Activated T-cell treated with anti-CD3 and anti-CD28 coated beads, Interleukin-2, amount 50 U/mL, for 4 hours (primary cell): ENCODE data around the gene IGF1. TPM values are rescaled to one million over a fixed set of nuclear protein-coding genes. Genes with fewer than 3 reads are reported as not detected.

Experiments used
- ATAC-seq, 2 donors: fragments of 200-7000 bp; cut with Tn5 transposase; one replicate each; pipeline ENCODE4 v1.10.0; 2021
- DNase-seq: peaks from one replicate; pipeline ENCODE4 v3.0.0-alpha.2; 2020
- H3K27me3 Mint-ChIP-seq: one replicate; pipeline ENCODE4 v1.8.0; 2021; ENCODE audit warnings: low read depth, mixed read lengths
- H3K36me3 Mint-ChIP-seq: one replicate; pipeline ENCODE4 v1.8.0; 2022; ENCODE audit warnings: mixed read lengths; ENCODE audit not compliant: insufficient read depth
- H3K4me1 Mint-ChIP-seq: one replicate; pipeline ENCODE4 v1.8.0; 2021; ENCODE audit warnings: low read depth, mixed read lengths
- H3K4me3 Mint-ChIP-seq: one replicate; pipeline ENCODE4 v1.8.0; 2021; ENCODE audit warnings: mild to moderate bottlenecking, moderate library complexity, mixed read lengths
- H3K9me3 Mint-ChIP-seq: one replicate; pipeline ENCODE4 v1.8.0; 2021; ENCODE audit warnings: mixed read lengths
- total RNA-seq, 3 donors: library from RNA; stranded (reverse); gene quantifications; one replicate each; pipeline ENCODE4 v1.2.1, GENCODE V29; 2021

Gene IGF1
- total RNA-seq, 3 donors from 2014 or later = 0.33 to 0.51 (median 0.50) TPM

DNA sequence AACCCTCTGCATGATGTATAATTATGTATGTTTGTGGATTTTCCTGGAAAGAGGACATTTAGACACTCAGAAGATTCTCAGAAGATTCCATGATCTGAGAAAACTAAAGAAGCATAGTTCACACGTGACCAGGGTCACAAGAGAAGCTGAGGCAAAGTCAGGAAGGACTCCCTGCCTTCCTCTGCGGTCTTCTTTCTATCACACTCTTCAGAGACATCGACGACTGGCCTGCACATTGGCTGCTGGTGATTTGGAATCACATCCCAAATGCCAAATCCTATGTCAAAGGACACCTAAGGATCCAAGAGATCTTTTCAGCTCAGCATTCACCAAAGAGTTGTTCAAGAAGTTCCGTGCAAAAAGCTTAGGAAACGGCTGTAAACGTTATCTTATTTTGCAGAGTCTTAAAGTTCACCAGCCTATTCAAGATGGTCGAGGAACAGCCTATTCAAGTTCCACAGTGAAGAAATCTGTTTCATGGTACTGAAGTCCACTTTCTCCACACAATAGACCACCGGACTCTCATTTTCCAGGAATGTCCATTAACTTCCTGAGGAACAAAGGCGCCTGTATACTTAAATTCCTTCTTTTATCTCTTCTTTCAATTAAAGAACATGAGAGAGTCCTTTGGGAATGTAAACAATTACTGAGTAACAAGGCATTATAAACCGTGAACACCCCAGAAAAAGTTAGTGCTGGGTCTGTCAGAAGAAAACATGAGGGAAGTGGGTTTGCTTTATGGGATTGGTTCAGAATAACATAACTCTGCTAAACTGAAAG lies 42.1 kb downstream of the IGF1 start:
- no peak for ATAC-seq

DNA sequence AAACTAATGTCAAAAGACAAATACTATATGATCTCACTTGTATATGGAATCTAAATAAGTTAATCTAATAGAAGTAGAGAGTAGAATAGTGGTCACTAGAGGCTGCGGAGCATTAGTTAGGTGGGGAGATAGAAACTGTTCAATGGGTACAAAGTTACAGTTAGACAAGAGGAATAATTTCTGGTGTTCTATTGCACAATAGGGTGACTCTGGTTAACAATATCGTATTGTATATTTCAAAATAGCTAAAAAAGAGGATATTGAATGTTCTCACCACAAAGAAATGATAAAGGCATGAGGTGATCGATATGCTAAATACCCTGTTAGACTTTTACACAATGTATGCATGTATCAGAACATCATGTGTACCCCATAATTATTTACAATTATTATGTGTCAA lies 42.9 kb downstream of the IGF1 start:
- no peak for ATAC-seq
- no peaks in the 10 kb centered on the region for H3K36me3 Mint-ChIP-seq
- H3K4me3 Mint-ChIP-seq = no peak overlapping the region
- H3K27me3 Mint-ChIP-seq = no peaks in the 10 kb centered on the region
- no peak for DNase-seq
- H3K9me3 Mint-ChIP-seq = no peaks in the 10 kb centered on the region
- no peaks in the 10 kb centered on the region for H3K4me1 Mint-ChIP-seq

More for the DNA sequence above, 42.1 kb downstream of the IGF1 start:
- Mint-ChIP-seq H3K4me1 (no peaks in the 10 kb centered on the region), H3K27me3 (no peaks in the 10 kb centered on the region), H3K9me3 (no peaks in the 10 kb centered on the region), H3K36me3 (no peaks in the 10 kb centered on the region), H3K4me3 (no peak overlapping the region)
- DNase-seq = no peak

DNA sequence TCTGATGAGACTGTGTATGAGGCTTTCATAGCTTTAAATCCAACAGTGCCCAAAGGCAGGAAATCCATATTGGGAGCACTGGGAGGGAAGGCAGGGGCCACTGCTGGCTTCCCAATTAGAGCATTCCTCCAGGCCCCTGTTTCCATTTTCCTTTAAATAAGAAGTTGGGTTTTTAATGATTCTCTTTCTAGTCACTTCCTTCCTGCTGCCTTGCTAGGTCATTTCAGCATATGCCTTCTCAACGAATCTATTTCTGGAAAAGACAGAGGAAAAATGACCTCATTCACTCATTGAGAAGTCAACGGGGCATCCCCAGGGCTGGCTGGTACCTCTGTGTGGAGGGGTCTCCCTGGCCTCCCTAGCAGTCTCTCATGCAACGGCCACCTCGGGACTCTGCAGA lies 43.5 kb downstream of the IGF1 start:
- no peaks in the 10 kb centered on the region for H3K36me3 Mint-ChIP-seq
- no peaks in the 10 kb centered on the region for H3K27me3 Mint-ChIP-seq
- ATAC-seq (no peak), DNase-seq (no peak)
- no peaks in the 10 kb centered on the region for H3K4me1 Mint-ChIP-seq
- no peak overlapping the region for H3K4me3 Mint-ChIP-seq
- no peaks in the 10 kb centered on the region for H3K9me3 Mint-ChIP-seq

DNA sequence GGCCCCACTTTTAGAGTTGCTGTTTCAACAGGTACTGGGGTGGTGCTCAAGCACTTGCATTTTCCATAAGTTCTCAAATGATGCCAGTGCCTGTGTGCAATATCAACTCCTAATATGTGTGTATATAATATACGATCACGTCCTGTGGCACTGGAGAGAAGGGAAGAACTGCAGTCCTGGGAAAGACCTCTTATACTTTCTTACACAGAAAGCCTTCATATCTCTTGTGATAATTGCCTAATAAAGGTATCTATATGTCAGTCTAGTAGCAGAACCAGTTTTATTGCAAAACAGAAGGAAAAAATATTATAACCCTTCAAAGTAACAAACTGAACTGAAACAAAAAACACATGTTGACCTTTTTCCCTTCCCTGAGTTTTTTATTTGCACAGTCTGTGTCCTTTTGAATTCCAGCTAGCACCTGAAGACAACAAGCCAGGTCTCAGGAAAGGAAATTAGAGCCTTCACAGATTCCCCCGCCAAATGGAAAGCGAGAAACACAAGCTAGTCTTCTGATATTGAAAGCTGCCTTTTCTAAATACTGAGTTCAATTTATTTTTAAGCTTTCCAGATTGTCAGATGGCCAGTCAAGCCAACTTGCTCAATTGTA lies 44.4 kb downstream of the IGF1 start:
- H3K9me3 Mint-ChIP-seq = no peaks in the 10 kb centered on the region
- H3K36me3 Mint-ChIP-seq = no peaks in the 10 kb centered on the region
- H3K4me3 Mint-ChIP-seq = no peak overlapping the region
- DNase-seq (no peak), ATAC-seq (no peak)
- no peaks in the 10 kb centered on the region for H3K27me3 Mint-ChIP-seq
- no peaks in the 10 kb centered on the region for H3K4me1 Mint-ChIP-seq

DNA sequence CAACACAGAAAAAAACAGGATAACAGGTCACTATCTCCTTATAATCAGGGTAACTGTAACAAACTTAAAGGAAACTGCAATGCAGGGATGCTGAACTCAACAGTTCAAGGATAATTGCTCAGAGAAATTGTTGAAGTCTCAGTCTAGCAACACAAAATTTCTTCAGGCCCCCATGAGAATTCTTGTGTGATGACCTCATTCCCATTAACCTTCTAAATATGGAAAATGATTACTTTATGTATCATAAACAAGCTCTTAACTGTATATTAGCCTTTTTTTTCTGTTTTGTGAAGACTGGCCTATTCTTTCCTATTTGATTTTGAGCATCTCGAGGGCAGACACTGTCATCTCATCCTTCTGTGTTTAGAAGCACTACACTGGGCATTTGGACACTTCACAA lies 47.1 kb downstream of the IGF1 start:
- DNase-seq = no peak
- Mint-ChIP-seq H3K36me3 (no peaks in the 10 kb centered on the region), H3K27me3 (no peaks in the 10 kb centered on the region), H3K4me3 (no peak overlapping the region), H3K4me1 (no peaks in the 10 kb centered on the region), H3K9me3 (no peaks in the 10 kb centered on the region)
- no peak for ATAC-seq

DNA sequence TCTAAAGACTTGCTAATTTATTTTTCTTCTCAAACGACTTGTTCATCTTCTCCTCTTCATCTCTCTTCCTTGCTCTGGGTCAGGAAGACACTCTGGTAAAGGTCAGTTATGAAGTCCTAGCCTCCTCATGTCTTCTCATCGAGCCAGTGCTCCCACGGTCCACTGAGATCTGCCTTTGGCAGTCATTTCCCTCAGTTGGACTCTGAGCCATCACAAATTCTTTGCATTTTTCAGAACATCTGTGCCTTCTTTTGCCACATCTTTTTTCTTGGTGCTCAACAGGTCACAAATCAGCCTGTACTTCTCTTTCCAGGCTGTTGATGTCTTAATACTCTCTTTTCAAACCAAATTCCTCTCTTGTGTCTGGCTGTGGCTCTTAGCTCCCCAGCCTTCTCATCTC lies 49.7 kb downstream of the IGF1 start:
- no peak for ATAC-seq
- H3K4me3 Mint-ChIP-seq = no peak overlapping the region
- no peaks in the 10 kb centered on the region for H3K36me3 Mint-ChIP-seq
- no peaks in the 10 kb centered on the region for H3K9me3 Mint-ChIP-seq
- no peak for DNase-seq
- H3K27me3 Mint-ChIP-seq = no peaks in the 10 kb centered on the region
- H3K4me1 Mint-ChIP-seq = no peaks in the 10 kb centered on the region

DNA sequence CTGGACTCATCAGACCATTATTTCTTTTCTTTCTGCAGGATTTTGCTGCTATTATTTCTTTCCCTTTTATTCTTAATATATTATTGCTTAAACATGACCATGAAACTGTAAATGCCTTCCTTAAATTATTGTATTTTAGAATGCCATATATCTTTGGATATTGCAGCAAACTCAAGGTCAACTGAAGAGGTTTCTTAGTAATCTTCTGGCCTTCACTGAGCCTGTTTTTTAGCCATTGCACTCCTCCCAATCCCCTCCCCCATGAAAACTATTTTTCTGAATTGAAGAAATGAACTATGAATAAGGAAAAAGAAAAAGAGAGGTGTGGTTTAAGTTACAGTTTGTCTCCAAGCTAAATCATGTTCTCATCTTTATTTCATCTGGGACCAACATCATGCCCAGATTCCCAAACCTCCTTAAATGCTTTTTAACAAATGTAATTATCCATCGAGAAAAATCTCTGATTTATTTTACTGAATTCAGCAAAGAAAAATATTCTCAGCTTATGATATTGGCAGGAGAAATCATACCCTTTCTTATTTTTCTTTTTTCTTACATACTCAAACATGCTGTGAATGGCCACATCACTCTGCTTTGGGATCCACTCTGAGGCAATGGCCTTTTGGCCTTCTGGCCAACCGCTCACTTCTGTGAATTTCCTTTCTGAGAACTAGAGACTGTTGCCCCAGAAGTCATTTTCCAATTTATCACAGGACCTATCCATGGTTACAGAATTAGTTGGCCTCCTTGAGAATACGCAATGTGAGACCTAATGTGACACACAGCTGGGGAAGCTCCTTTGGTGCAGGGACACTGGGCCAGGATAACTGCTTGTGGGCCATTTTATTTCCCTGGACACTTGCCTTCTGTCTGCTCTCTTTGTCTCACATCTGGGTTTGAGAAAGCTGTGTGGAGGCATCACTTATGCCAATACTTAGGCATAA lies 50.9 kb downstream of the IGF1 start:
- Mint-ChIP-seq H3K36me3 (no peaks in the 10 kb centered on the region), H3K4me3 (no peak overlapping the region), H3K4me1 (no peaks in the 10 kb centered on the region), H3K9me3 (no peaks in the 10 kb centered on the region), H3K27me3 (peaks cover 3% of the 10 kb centered on the region)
- DNase-seq = no peak
- no peak for ATAC-seq

DNA sequence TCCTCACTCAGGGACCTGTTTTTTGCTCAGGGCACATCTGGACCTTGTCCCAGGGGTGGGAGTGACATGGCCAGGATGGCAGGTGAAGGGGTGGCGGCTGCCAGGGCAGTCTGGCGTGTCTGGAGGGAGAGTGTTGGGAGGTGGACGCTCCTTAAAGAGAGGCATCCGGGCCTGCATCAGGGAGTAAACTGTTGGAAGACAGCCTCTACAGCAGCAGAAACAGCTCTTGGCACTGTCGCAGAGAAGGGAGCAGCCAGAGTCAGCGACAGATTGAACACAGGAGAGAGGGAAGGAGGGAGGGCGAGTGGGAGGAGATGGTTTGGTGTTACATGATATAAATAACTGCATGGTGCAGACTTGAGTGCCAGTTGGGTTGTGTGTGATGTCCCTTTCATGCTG lies 52.8 kb downstream of the IGF1 start:
- no peak for DNase-seq
- H3K27me3 Mint-ChIP-seq = peaks cover 3% of the 10 kb centered on the region
- ATAC-seq = no peak
- H3K4me1 Mint-ChIP-seq = no peaks in the 10 kb centered on the region
- no peak overlapping the region for H3K4me3 Mint-ChIP-seq
- H3K9me3 Mint-ChIP-seq = no peaks in the 10 kb centered on the region
- H3K36me3 Mint-ChIP-seq = no peaks in the 10 kb centered on the region

DNA sequence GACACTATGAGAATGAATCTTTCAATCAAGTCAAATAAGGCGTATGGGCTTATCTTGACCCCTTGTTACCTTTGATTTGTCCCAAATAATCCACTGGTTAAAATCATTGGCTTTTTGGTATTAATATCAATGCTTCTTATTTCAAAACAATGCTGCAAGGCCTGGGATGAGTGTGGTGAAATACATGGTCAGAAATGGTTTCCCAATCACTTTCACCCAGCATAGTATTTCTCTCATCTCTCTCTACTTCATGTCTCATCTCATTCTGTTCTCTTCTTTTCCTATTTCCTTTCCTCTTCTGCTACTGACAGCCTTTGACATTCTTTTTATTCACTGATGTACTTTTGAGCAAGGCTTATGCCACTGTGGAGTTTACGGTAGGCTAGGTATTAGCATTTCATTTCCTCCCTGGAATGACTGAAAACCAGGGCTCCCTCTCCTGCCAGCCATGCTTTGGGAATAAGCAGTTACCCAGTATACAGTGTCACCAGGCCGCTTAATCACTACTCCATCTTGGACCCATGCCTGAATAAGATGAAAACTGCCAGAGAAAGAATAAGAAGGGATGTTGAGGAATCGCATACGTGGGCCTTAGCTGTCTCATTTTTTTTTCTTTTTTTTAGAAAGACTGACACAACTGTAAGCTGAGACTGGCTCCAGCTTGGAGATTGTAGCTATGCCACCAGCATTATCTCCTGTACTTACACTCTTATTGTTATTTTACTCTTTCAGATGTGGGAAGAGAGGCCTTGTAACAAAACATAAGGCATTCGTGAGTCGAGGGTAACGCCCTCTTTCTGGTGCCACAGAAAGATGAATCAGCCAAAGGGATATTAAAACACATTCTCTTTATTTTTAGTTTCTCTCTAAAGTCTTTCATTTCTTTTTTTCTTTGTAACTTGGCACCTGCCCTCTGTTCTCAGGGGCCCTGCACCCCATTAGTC lies 53.5 kb downstream of the IGF1 start:
- H3K36me3 Mint-ChIP-seq = no peaks in the 10 kb centered on the region
- ATAC-seq (no peak), DNase-seq (no peak)
- H3K4me1 Mint-ChIP-seq = no peaks in the 10 kb centered on the region
- no peak overlapping the region for H3K4me3 Mint-ChIP-seq
- H3K27me3 Mint-ChIP-seq = peaks cover 3% of the 10 kb centered on the region
- no peaks in the 10 kb centered on the region for H3K9me3 Mint-ChIP-seq

DNA sequence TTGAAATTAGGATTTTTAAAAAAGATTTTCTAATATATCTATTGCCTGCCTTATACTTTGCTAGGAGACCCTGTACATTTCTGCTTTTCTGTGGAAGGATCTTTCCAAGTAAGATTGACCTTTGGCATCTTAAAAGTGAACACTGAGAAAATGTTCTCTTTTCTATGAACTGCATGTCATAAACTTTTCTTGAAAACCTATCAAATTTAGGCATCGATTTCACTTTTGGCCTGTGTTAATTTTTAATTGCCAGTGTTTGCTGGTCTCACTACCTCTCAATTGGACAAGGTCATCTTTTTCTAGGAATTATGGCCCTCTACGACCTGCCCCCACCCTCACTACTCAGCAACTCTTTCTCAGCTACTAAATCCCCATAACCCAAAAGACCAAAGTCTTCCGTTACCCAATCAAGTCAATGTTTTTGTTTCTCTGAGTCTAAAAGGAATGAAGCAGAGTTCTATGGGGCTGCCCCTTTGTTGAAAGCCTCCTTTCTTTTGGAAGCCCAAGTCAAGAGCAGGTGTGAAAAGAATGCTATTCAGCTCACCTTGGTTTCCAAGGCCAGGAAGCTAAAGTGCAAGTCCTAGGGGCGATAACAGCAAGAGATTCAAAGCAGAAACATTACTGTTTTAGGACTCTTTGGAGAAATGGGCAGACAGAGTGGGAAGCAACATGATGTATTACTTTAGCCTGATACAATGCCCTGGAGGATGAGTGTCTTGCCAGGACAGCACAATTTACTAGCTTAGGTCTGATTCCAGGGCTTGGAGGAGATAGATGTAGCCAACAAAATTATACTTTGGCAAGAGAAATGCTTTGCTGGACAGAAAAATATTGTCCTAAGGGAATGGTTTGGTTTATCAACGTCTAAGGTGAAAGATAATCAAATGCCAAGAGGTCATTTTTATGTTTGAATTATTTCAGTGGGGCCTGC lies 55.0 kb downstream of the IGF1 start:
- ATAC-seq (no peak), DNase-seq (no peak)
- no peaks in the 10 kb centered on the region for H3K36me3 Mint-ChIP-seq
- H3K4me1 Mint-ChIP-seq = no peaks in the 10 kb centered on the region
- peaks cover 3% of the 10 kb centered on the region for H3K27me3 Mint-ChIP-seq
- H3K4me3 Mint-ChIP-seq = no peak overlapping the region
- H3K9me3 Mint-ChIP-seq = no peaks in the 10 kb centered on the region

DNA sequence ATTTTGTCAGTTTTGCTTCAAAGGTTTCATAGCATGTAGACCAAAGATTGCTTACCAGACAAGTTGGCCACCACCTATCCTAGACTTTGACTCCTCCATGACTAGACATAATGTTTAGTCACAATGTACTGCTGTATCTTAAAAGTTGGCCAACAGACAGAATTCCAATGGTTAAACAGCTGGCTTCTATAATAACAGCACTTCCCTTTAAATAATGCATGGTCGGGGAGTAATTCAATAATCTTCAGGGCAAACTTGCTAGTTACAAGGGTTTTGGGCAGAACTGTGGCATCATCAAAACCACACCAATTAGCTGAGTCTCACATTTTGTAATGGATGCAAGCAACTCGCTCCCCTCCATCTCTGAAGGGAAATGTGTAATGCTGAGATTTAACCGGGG lies 56.9 kb downstream of the IGF1 start:
- Mint-ChIP-seq H3K4me3 (no peak overlapping the region), H3K4me1 (no peaks in the 10 kb centered on the region), H3K36me3 (no peaks in the 10 kb centered on the region), H3K9me3 (no peaks in the 10 kb centered on the region), H3K27me3 (peaks cover 3% of the 10 kb centered on the region)
- ATAC-seq = no peak
- no peak for DNase-seq

DNA sequence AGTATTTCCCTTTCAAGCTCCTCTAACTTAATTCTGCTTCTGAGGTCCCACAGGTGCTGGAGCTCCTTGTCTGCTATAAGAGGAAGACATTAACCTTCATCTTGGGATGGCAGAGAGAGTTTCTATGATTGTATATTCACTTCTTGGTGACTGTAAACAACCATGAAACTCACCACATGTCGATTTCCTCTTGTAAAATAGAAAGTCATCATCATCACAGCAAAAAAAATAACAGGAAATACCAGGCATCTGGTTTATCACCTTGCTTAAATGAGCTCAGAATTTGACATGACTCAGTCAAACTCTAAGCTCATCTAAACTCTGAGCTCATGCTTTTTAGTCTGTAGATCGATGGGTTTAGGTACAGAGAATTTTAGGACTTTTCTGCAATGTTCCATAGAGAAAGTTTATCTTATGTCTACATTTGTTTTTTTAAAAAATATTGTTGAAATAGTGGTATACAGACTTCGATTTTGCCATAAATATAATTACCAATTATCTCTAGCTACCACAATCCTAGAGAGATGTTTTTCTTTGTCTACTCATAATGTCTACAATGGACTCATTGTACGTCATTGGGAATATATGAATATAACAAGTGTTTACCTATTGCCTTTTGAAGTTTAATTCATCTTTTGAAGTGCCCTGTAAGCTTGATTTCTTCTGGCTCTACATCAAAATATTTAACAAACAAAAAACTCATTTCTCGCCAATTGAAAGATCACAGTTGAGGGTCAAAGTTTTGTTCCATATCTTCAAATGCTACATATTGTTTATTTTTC lies 58.4 kb downstream of the IGF1 start:
- H3K36me3 Mint-ChIP-seq = no peaks in the 10 kb centered on the region
- H3K4me3 Mint-ChIP-seq = no peak overlapping the region
- H3K9me3 Mint-ChIP-seq = no peaks in the 10 kb centered on the region
- no peaks in the 10 kb centered on the region for H3K4me1 Mint-ChIP-seq
- H3K27me3 Mint-ChIP-seq = peaks cover 3% of the 10 kb centered on the region
- ATAC-seq (peak; percentile 27 to 73), DNase-seq (no peak)
